ENCODE measurements around the gene RNU1-2.
A peak's percentile ranks its signal among the peaks of the same experiment; 100 is the strongest.
"Not testable (repeated sequence)": the region's sequence is repeated elsewhere in the genome, so short reads cannot be mapped to it uniquely, and the experiment has no call there.

Gene RNU1-2

DNA sequence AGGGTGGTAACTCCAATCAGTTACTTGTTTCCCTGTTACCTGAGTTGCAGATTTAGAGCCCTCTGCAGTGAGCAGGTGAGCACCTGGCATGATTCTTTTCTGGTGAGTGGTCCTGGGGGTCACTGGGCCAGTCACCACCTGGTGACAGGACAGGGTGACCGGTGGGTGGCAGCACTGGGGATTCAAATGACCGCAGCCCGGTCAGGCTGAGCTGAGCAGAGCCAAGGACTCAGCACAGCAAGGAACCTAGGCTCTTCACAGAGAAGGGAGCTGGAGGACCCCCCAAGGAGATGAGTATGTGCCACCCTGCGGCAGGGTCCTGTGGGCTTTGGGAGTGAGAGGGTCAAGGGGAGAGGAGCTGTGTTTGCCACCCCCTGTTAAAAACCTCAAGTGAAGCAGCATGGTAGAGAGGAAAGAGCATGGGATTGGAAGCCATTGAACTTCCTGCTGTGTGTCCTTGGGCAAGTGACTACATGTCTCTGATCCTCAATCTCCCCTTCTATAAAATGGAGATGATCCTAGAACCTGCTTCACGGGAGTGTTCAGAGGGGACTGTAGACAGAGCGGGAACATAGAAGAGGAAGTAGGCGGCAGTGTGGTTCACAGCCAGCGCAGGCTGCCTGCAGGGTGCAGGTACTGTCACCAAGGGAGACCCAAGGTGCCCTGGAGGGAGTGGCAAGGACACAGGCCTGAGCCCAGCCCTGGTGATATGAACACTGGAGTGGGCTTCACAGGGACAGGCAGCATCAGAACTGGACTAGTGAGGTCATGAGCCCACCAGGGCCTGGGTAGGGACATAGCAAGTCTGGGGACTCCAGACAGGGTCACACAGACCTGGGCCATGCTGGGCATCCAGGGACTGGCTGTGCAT is 16.3 kb downstream of the RNU1-2 start:
- not testable (repeated sequence) for DNase-seq

DNA sequence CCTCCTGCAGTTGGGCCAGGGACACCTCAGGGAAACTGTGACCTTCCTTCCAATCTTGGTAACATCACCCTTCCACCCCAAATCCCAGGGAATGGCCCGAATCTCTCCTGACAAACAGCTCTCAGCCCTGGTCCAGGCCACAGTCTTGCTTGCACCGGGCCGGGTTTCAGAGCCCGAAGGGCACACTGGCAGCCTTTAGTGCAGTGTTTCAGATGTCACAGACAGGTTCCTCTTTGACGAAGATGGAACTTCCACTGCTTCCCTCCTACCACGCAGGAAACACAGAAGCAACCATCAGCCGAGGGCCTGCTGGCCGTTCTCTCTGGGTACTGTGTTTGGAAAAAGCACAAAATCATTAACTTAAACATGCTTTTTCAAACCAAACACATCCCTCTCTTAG is 17.0 kb downstream of the RNU1-2 start:
- DNase-seq = not testable (repeated sequence)

DNA sequence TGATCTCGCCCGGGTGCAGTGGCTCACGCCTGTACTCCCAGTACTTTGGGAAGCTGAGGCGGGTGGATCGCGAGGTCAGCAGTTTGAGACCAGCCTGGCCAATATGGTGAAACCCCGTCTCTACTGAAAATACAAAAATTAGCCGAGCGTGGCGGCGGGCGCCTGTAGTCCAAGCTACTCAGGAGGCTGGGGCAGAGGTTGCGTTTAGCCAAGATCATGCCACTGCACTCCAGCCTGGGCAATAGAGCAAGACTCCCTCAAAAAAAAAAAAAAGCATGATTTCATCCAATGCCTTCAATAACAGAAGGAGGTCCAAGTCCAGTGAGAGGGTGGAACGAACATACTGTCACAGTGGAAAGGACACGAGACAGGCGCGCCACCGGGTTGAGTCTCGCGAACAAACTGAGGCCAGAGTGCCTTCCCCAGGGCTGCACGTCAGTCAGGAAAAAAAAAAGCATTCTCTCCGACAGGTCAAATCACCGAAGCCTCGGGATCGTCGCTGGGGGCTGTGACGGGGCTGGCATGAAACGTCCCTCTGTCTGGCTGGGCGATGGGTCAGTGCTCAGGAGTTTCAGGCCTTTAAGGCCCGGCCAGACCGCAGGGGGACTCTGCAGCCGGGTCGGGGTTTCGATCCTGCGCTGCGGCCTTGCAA is 17.5 kb downstream of the RNU1-2 start:
- DNase-seq = no peak

DNA sequence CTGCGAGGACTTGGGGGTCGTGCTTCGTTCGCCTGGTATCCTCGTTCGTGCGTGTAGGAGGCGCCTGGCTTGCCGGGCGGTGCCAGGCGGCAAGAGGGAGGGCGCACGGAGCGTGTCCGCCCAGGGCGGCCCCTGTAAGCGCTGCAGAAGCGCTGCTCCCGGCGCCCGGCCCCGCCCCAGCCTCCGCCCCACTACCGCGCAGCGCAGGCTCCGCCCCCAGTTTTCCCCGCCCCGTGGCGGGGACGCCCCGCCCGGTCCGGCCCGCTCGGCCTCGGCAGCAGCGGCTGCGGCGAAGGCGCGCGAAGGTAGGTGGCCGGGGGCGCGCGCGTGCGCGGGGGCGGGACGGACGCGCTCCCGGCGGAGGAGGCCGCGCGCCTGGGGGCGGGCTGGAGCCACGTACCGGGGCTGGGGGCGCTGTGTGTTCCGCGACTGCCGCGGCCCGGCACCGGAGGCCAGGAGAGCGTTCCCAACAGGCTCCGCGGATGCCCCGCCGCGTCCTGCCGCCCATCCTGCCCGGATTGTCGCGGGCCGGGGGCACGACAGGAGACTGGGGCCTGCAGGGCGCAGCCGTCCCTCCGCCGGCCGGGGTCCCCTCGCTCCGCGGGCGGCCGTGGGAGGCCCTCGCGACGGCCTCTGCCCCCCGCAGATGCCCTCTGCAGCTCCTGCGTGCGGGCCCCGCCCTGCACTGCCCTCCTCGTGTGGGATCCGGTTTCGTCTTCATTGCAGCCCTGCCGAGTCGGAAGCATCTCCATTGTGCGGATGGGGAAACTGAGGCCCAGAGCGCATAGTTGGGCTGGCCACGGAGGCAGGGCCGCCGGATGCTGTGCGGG is 18.3 kb downstream of the RNU1-2 start:
- DNase-seq = peak; percentile 70

- not testable (repeated sequence) for DNase-seq
These were observed 19.3 kb downstream of the RNU1-2 start for GRCh38 chr1:16914928-16915626.

DNA sequence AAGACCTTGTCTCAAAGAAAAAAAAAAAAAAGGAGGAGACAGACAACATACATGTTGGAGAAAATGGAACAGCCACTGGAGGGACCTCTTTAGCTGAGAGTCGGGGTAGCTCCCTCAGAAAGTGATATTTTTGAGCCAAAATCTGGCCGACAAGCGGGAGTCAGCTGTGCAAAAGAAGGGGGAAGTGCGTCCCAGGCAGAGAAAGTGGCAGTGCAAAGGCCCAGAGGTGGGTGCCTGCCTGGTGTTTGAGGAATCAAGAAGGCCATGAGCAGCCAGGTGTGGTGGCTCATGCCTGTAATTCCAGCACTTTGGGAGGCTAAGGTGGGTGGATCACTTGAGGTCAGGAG is 19.8 kb downstream of the RNU1-2 start:
- DNase-seq = no peak

DNA sequence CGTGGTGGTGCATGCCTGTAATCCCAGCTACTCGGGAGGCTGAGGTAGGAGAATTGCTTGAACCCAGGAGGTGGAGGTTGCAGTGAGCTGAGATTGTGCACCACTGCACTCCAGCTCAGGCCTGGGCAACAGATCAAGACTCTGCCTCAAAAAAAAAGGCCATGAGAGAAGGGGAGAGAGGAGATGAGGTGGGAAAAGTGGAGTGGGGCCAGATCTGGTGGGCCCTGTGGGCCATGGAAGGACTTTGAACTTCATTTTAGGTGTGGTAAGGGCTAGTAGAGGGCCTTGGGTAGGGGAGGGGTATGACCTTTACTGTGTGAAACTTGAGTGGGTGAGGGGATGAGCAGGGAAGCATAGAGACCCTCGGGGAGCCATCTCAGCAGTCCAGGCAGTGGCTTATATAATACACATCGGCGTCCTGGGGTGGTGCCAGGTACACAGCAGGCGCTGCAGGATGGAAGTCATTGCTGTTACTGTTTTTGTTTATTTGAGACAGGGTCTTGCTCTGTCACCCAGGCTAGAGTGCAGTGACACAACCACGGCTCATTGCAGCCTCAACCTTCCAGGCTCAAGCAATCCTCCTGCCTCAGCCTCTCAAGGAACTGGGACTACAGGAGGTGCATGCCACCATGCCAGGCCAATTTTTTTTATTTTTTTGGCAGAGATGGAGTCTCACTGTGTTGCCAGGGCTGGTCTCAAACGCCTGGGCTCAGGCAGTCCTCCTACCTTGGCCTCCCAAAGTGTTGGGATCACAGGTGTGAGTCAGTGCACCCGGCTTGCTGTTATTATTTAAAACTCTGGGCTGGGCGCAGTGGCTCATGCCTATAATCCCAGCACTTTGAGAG is 20.5 kb downstream of the RNU1-2 start:
- not testable (repeated sequence) for DNase-seq

- no peak for DNase-seq
These were observed 22.6 kb downstream of the RNU1-2 start for GRCh38 chr1:16918371-16918770.

- not testable (repeated sequence) for DNase-seq
These were observed 23.3 kb downstream of the RNU1-2 start for GRCh38 chr1:16918936-16919665.

DNA sequence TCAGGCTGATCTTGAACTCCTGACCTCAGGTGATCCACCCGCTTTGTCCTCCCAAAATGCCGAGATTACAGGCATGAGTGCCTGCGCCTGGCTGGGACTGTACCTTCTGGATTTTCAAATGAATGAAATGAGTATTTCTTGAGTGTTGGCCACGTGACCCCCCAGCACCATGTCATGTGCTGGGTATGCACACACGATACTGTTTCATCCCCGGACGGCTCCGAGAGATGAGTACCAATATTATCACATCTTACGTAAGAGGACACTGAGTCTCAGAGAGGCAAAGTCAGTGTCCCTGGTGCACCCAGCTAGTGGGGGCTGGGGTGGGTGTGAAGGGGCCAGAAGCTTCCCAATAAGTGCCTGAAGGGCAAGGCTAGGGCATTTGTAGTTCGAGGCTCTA is 25.2 kb downstream of the RNU1-2 start:
- no peak for DNase-seq

- no peak for DNase-seq
These were observed 25.8 kb downstream of the RNU1-2 start, which contains the start of gene CROCC for GRCh38 chr1:16921391-16922185. Gene CROCC, plus strand, starts transcription at chr1:16921931. Its CDS starts 88 bp downstream, at chr1:16922019.

DNA sequence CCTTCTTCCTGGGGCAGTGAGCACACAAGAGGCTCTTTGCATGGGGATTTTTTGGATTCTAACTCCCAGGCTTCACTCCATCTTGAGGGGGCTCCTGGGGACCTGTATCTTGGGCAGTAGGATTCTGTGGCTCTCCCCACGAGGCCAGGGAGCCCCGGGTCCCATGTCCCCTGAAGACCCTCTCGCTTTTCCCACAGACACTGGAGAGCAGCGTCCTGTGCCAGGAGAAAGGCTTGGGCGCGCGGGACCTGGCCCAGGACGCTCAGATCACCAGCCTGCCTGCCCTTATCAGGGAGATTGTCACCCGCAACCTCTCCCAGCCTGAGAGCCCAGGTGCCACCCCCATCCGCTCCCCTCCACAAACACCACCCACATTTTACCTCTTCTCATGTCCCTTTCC is 26.7 kb downstream of the RNU1-2 start:
- no peak for DNase-seq

GRCh38 chr1:16922885-16923431 is 27.2 kb downstream of the RNU1-2 start:
- no peak for DNase-seq

- DNase-seq = no peak
These were observed 28.6 kb downstream of the RNU1-2 start for GRCh38 chr1:16924216-16924918.

GRCh38 chr1:16924919-16925477 is 29.2 kb downstream of the RNU1-2 start:
- no peak for DNase-seq

GRCh38 chr1:16925635-16926490 is 30.1 kb downstream of the RNU1-2 start:
- DNase-seq = no peak

DNA sequence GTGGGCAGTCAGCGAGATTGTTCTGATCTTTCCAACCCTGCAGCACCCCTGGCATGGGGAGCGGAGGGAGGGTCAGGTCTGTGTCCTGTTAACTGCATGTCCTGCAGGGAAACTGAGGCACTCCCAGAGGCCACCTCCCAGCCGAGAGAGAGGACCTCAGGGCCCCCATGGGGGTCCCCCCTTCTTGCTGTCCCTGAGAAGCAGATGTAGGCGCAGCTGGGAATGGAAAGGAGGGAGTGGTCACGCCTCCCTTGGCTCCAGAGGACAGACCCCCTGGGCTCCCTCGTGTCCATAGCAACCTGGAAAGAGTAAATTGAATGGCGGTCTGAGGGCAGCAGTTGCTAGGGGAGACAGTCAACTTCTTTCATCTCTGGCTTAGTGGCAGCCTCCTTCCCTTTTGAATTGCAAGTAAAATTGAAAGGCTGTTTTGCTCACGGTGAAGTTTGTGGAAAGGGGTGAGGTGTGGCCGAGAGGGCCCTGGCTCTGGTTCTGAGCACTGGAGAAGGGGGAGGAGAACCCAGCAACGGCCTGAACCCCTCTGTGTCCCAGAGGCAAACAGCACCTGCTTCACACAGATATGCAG is 30.8 kb downstream of the RNU1-2 start:
- DNase-seq = no peak
